Stomach (tissue), 9 donors: ENCODE measurements around the gene ASCC2. TPM values are rescaled to one million over a fixed set of nuclear protein-coding genes. Genes with fewer than 3 reads are reported as not detected.
A peak's percentile ranks its signal among the peaks of the same experiment; 100 is the strongest.
"Not testable (repeated sequence)": the region's sequence is repeated elsewhere in the genome, so short reads cannot be mapped to it uniquely, and the experiment has no call there.

Source experiments
- DNase-seq, 2 donors: peaks; one replicate each; pipeline versions ENCODE4 v3.0.0 to v3.0.0-alpha.2; 2013 to 2019
- H3K27ac ChIP-seq, 5 donors: fragments of 200-600 bp in 4 of 5; sonication (generic) in 4 of 5; one replicate each; pipeline ENCODE4 v1.5.1; 2013 to 2019; ENCODE audit warnings: mild to moderate bottlenecking in 1 of 5, moderate library complexity in 1 of 5
- H3K27me3 ChIP-seq, 3 donors: fragments of 200-600 bp; sonication (generic); one replicate each; pipeline ENCODE4 v1.5.1; 2017 to 2019; ENCODE audit warnings: mixed run types in 1 of 3
- H3K36me3 ChIP-seq, 4 donors: fragments of 200-600 bp; sonication (generic); 1 replicate in 3 of 4; 2 replicates in 1 of 4; pipeline ENCODE4 v1.5.1; 2016 to 2019
- H3K4me1 ChIP-seq, 4 donors: fragments of 200-600 bp; sonication (generic); one replicate each; pipeline ENCODE4 v1.5.1; 2016 to 2019
- H3K4me3 ChIP-seq, 4 donors: fragments of 200-600 bp; sonication (generic) in 3 of 4; one replicate each; pipeline ENCODE4 v1.5.1; 2016 to 2019; ENCODE audit warnings: mild to moderate bottlenecking in 1 of 4
- H3K9me3 ChIP-seq, 4 donors: fragments of 200-600 bp; sonication (generic); one replicate each; pipeline ENCODE4 v1.5.1; 2016 to 2019
- CTCF ChIP-seq, 7 experiments: fragments of 450-650 bp in 4 of 7; fragments of 200-600 bp in 3 of 7; sonication (generic) in 3 of 7; IDR thresholded peaks; one replicate each; pipeline ENCODE4 v1.5.1; 2016 to 2019; ENCODE audit warnings: antibody characterized with exemption in 7 of 7, control low read depth in 2 of 7, mild to moderate bottlenecking in 1 of 7
- EP300 ChIP-seq: sonication (generic); formaldehyde crosslinking; IDR thresholded peaks from one replicate; pipeline ENCODE4 v1.6.1; 2017; ENCODE audit warnings: antibody characterized with exemption
- POLR2A ChIP-seq, 4 donors: fragments of 450-650 bp; IDR thresholded peaks; one replicate each; pipeline ENCODE4 v1.6.1; 2016; ENCODE audit warnings: antibody characterized with exemption in 4 of 4, control low read depth in 2 of 4, mild to moderate bottlenecking in 1 of 4, moderate library complexity in 1 of 4
- POLR2AphosphoS5 ChIP-seq, 3 donors: sonication (generic); formaldehyde crosslinking; IDR thresholded peaks; one replicate each; pipeline ENCODE4 v1.6.1; 2016; ENCODE audit warnings: antibody characterized with exemption in 3 of 3
- WGBS, 5 donors: extraction: QIAGEN DNeasy Blood & Tissue Kit in 3 of 5; methylation state at CpG; one replicate each; pipeline versions ENCODE4 v1.1.5 to v1.1.7; 2013 to 2018; 5-methylcytosine and 5-hydroxymethylcytosine counted together
- intact Hi-C: fragments of 100-400 bp; cut with DNase I; formaldehyde crosslinking; loops from one replicate; pipeline ENCODE4 v1.15.1; 2023; ENCODE audit warnings: low total_unique reads
- polyA plus RNA-seq, 3 donors: library from polyadenylated mRNA; stranded (reverse); fragments of 200-250 nt; gene quantifications; one replicate each; pipeline ENCODE4 v1.2.3, GENCODE V29; 2013
- total RNA-seq, 5 donors: library from RNA; depleted of rRNA; stranded (reverse); fragments of >200 nt; gene quantifications; one replicate each; pipeline versions ENCODE4 v1.1.0 to v1.2.3, GENCODE V29; 2014 to 2016
- donor health status: healthy with polysubstance abuse.
- donor health status: Bipolar disorder and iron deficiency.
- donor health status: healthy.

The ASCC2 gene
- total and polyA plus RNA-seq, 8 donors, result 39.7 to 129 (median 67.3) TPM

GRCh38 chr22:29755889-29756288 is 82.2 kb downstream of the ASCC2 start:
- peaks cover 6 to 24% (median 18%) of the 10 kb centered on the region in 4 donors for H3K36me3 ChIP-seq
- no peaks in the 10 kb centered on the region for H3K9me3 ChIP-seq
- H3K4me1 ChIP-seq, result no peaks in the 10 kb centered on the region
- H3K4me3 ChIP-seq, result no peak overlapping the region
- intact Hi-C loops, result loop anchor here (10.0 kb wide), 1 partner anchor 99 kb away; no protein-coding TSS in a partner anchor
- TF ChIP-seq EP300, result no peak
- no peak for TF ChIP-seq POLR2A (IDR thresholded peaks at IDR 0.05)
- TF ChIP-seq POLR2AphosphoS5 (IDR thresholded peaks at IDR 0.05), result no peak
- DNase-seq, result no peak
- no peak overlapping the region for H3K27ac ChIP-seq
- no peaks in the 10 kb centered on the region for H3K27me3 ChIP-seq
- WGBS, 5 donors, result 87 to 90% (median 90%) methylated on average over 9 of the region's 9 CpGs

- H3K4me1 ChIP-seq, H3K4me3 ChIP-seq, H3K27me3 ChIP-seq, H3K9me3 ChIP-seq, DNase-seq, H3K27ac ChIP-seq: not testable (repeated sequence)
- H3K36me3 ChIP-seq, result peaks cover 6 to 34% (median 26%) of the 10 kb centered on the region in 4 donors
- WGBS, 5 donors, result 88 to 95% (median 94%) methylated on average over 11 of the region's 11 CpGs
- intact Hi-C loops, result loop anchor here (10.0 kb wide), 1 partner anchor 100 kb away; no protein-coding TSS in a partner anchor
Observed at GRCh38 chr22:29754658-29755395, 83.2 kb downstream of the ASCC2 start.

GRCh38 chr22:29753808-29754657 is 84.0 kb downstream of the ASCC2 start:
- intact Hi-C loops, result loop anchor here (10.0 kb wide), 1 partner anchor 101 kb away; no protein-coding TSS in a partner anchor
- H3K27me3 ChIP-seq, result no peaks in the 10 kb centered on the region
- H3K9me3 ChIP-seq, result no peaks in the 10 kb centered on the region
- H3K4me3 ChIP-seq, result no peak overlapping the region
- H3K4me1 ChIP-seq, result no peaks in the 10 kb centered on the region
- peaks cover 6 to 36% (median 27%) of the 10 kb centered on the region in 4 donors for H3K36me3 ChIP-seq
- H3K27ac ChIP-seq, result no peak overlapping the region
- DNase-seq, result no peak
- WGBS, 5 donors, result 82 to 90% (median 87%) methylated on average over 11 to 16 of the region's 16 CpGs
- no peak for TF ChIP-seq POLR2A (IDR thresholded peaks at IDR 0.05)
- no peak for TF ChIP-seq EP300
- no peak for TF ChIP-seq CTCF (IDR thresholded peaks at IDR 0.05)
- no peak for TF ChIP-seq POLR2AphosphoS5 (IDR thresholded peaks at IDR 0.05)

- Histone ChIP-seq H3K27ac (peak overlapping the region in 1 of 5 donors; percentile 51), H3K4me1 (no peaks in the 10 kb centered on the region), H3K27me3 (no peaks in the 10 kb centered on the region), H3K4me3 (no peak overlapping the region), H3K9me3 (no peaks in the 10 kb centered on the region), H3K36me3 (peaks cover 22 to 55% (median 47%) of the 10 kb centered on the region in 4 donors)
- WGBS, 5 donors, result 91 to 100% (median 100%) methylated on average over 2 of the region's 2 CpGs
- DNase-seq, result no peak
- intact Hi-C loops, result loop anchor here (10.0 kb wide), 1 partner anchor 103 kb away; no protein-coding TSS in a partner anchor
- TF ChIP-seq POLR2A (IDR thresholded peaks at IDR 0.05) (no peak), POLR2AphosphoS5 (IDR thresholded peaks at IDR 0.05) (no peak), CTCF (IDR thresholded peaks at IDR 0.05) (no peak), EP300 (no peak)
Observed at GRCh38 chr22:29751669-29752068, 86.4 kb downstream of the ASCC2 start.
